Smooth muscle cell of the brain vasculature (primary cell): ENCODE measurements around the gene ATP5ME.
"Not testable (repeated sequence)": the region's sequence is repeated elsewhere in the genome, so short reads cannot be mapped to it uniquely, and the experiment has no call there.

Source experiments
- DNase-seq: peaks from one replicate; pipeline ENCODE4 v3.0.0-alpha.2; 2012; ENCODE audit warnings: low read depth, low spot score

The ATP5ME gene

GRCh38 chr4:669806-670559, 4.1 kb downstream of the ATP5ME start:
- DNase-seq, result not testable (repeated sequence)

- DNase-seq, result not testable (repeated sequence)
Observed at GRCh38 chr4:668219-668618, 5.9 kb downstream of the ATP5ME start.

- DNase-seq, result no peak
Observed at GRCh38 chr4:667545-667925, 6.5 kb downstream of the ATP5ME start.

GRCh38 chr4:666822-667544, 7.1 kb downstream of the ATP5ME start:
- no peak for DNase-seq

GRCh38 chr4:666436-666810, 7.7 kb downstream of the ATP5ME start:
- DNase-seq, result no peak

GRCh38 chr4:665751-666435, 8.2 kb downstream of the ATP5ME start:
- DNase-seq, result no peak

- DNase-seq, result no peak
Observed at GRCh38 chr4:665381-665750, 8.7 kb downstream of the ATP5ME start.

GRCh38 chr4:664713-665231, 9.3 kb downstream of the ATP5ME start:
- no peak for DNase-seq

GRCh38 chr4:663438-664428, 10.3 kb downstream of the ATP5ME start:
- DNase-seq, result no peak

GRCh38 chr4:663046-663437, 11.0 kb downstream of the ATP5ME start:
- DNase-seq, result no peak

GRCh38 chr4:661881-662761, 12.0 kb downstream of the ATP5ME start:
- DNase-seq, result no peak

- no peak for DNase-seq
Observed at GRCh38 chr4:661231-661630, 12.8 kb downstream of the ATP5ME start.

GRCh38 chr4:660401-660800, 13.7 kb downstream of the ATP5ME start:
- no peak for DNase-seq

- DNase-seq, result no peak
Observed at GRCh38 chr4:659851-660250, 14.2 kb downstream of the ATP5ME start.

- DNase-seq, result no peak
Observed at GRCh38 chr4:658681-659667, 15.1 kb downstream of the ATP5ME start.

- DNase-seq, result no peak
Observed at GRCh38 chr4:657834-658667, 16.0 kb downstream of the ATP5ME start.

- DNase-seq, result no peak
Observed at GRCh38 chr4:657338-657833, 16.7 kb downstream of the ATP5ME start.
